PFSK-1 (cell line): ENCODE measurements around the gene GLIPR1.
A peak's percentile ranks its signal among the peaks of the same experiment; 100 is the strongest.

Experiments
- FOXP2 ChIP-seq: optimal IDR thresholded peaks from 2 replicates; pipeline ENCODE3; 2011; ENCODE audit warnings: borderline replicate concordance, control low read depth, inconsistent platforms; ENCODE audit not compliant: insufficient read depth; ENCODE audit errors: extremely low read length, extremely low read depth
- POLR2AphosphoS5 ChIP-seq: IDR thresholded peaks from 2 replicates; pipeline ENCODE4 v1.6.1; 2012; ENCODE audit warnings: low read depth, mild to moderate bottlenecking, control low read depth, low read length, moderate library complexity
- SIN3A ChIP-seq: IDR thresholded peaks from 2 replicates; pipeline ENCODE4 v1.6.1; 2012; ENCODE audit warnings: mild to moderate bottlenecking, low read length, moderate library complexity, borderline replicate concordance; ENCODE audit not compliant: insufficient read depth
- TAF1 ChIP-seq: IDR thresholded peaks from 2 replicates; pipeline ENCODE4 v1.6.1; 2012; ENCODE audit warnings: low read length, control low read depth, borderline replicate concordance; ENCODE audit not compliant: insufficient read depth
- TF ChIP-seq, protein P1 (sequence below), 2 experiments: IDR thresholded peaks; 2 replicates each; pipeline versions ENCODE4 v1.6.1 to v1.8.0; 2011 to 2012; ENCODE audit warnings: low read depth in 2 of 2, low read length in 2 of 2, control low read depth in 1 of 2, inconsistent platforms in 1 of 2, mild to moderate bottlenecking in 1 of 2, moderate library complexity in 1 of 2; ENCODE audit not compliant: insufficient read depth in 1 of 2

The GLIPR1 gene

DNA sequence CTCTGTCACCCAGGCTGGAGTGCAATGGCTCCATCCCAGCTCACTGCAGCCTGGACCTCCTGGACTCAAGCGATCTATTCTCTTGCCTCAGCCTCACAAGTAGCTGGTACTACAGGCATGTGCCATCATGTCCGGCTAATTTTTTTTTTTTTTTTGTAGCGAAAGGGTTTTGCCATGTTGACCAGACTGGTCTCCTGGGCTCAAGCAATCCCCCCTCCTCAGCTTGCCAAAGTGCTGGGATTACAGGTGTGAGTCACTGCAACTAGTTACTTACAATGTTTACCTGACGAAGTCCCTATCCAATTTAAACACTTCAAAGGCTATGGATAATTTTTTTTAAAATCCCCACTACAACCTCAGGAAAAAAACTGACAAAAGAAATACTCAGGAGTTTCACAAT lies 29.1 kb downstream of the GLIPR1 start:
- TF ChIP-seq FOXP2 (no peak), POLR2AphosphoS5 (no peak), SIN3A (no peak), TAF1 (no peak)
- TF ChIP-seq, protein P1, sequence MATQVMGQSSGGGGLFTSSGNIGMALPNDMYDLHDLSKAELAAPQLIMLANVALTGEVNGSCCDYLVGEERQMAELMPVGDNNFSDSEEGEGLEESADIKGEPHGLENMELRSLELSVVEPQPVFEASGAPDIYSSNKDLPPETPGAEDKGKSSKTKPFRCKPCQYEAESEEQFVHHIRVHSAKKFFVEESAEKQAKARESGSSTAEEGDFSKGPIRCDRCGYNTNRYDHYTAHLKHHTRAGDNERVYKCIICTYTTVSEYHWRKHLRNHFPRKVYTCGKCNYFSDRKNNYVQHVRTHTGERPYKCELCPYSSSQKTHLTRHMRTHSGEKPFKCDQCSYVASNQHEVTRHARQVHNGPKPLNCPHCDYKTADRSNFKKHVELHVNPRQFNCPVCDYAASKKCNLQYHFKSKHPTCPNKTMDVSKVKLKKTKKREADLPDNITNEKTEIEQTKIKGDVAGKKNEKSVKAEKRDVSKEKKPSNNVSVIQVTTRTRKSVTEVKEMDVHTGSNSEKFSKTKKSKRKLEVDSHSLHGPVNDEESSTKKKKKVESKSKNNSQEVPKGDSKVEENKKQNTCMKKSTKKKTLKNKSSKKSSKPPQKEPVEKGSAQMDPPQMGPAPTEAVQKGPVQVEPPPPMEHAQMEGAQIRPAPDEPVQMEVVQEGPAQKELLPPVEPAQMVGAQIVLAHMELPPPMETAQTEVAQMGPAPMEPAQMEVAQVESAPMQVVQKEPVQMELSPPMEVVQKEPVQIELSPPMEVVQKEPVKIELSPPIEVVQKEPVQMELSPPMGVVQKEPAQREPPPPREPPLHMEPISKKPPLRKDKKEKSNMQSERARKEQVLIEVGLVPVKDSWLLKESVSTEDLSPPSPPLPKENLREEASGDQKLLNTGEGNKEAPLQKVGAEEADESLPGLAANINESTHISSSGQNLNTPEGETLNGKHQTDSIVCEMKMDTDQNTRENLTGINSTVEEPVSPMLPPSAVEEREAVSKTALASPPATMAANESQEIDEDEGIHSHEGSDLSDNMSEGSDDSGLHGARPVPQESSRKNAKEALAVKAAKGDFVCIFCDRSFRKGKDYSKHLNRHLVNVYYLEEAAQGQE (IDR thresholded peaks at IDR 0.05; ENCODE audit: insufficient read depth in 1 of 2, low read depth in 2 of 2, low read length in 2 of 2) = no peak

DNA sequence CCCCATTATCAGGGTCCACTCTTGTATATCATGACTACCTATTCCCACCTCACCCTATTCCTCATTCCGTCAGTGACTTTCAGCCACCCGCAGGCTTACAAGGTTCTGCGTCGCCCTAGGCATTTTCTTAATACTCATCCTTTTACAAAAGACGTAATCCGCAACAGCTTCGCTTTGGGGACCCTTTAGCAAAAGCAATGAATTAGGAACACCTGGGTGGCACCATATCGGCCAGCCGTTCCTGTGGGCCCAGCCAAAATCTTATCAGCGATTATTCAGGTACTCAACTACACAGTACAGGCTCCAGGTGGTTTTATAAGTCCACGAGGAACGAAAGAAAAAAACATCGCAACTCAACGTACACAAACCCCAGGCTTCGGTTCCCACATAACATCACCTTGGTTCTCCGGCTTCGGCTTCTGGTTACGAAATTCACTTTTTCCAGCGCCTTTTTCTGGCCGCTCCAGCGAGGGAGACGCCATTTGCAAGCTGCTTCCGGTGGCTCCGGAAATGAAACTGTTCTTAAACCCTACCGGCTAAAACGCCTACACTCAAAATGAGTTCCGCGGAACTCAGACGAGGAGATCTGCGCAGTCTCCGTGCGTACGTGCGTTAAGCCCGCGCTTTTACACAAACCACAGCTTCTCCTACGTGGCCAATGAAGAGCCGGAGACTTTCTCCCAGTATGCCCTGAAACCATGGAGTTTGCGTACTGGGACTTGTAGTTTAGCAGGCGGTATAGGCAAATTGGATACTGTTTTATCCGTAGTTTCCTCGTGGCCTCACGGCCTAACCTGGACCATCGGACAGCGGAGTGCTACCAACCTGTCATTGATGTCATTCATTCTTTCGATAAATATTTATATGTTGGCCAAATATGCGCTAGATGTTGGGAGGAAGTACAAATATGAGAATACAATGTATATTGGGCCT lies 30.8 kb downstream of the GLIPR1 start, which contains the start of gene KRR1:
KRR1 (minus strand) TSS at position 494 of the 933 bp plus-strand sequence; CDS start at position 482, 12 bp downstream.
- TF ChIP-seq SIN3A (peak; percentile 76; the same call in 1 of the 2 replicates), TAF1 (peak; percentile 100), FOXP2 (no peak), POLR2AphosphoS5 (peak; percentile 91)
- TF ChIP-seq, protein P1 (IDR thresholded peaks at IDR 0.05; ENCODE audit: insufficient read depth in 1 of 2, low read depth in 2 of 2, low read length in 2 of 2) = peak in 1 of 2 experiments; percentile 74; a peak in 2 of 4 replicates

DNA sequence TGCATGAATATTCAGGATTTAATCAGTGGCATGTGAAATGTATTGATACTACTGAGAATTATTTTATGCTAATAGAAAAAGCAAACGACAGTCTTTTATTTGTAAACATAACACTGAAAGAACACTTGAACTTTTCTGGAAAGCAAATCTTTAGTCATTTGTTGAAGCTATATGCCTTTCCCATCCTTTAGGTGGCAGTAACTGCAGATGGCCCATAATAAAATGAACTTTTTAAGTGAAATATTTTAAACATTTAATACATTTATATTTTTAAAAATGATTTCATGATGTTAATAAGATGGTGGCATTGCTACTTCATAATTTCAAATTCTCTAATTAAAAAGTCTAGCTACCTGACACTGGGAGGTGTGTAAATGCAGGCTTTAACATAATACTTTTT lies 44.7 kb downstream of the GLIPR1 start:
- TF ChIP-seq, protein P1 (IDR thresholded peaks at IDR 0.05; ENCODE audit: insufficient read depth in 1 of 2, low read depth in 2 of 2, low read length in 2 of 2) = no peak
- no peak for TF ChIP-seq TAF1
- TF ChIP-seq SIN3A = no peak
- no peak for TF ChIP-seq POLR2AphosphoS5
- no peak for TF ChIP-seq FOXP2

DNA sequence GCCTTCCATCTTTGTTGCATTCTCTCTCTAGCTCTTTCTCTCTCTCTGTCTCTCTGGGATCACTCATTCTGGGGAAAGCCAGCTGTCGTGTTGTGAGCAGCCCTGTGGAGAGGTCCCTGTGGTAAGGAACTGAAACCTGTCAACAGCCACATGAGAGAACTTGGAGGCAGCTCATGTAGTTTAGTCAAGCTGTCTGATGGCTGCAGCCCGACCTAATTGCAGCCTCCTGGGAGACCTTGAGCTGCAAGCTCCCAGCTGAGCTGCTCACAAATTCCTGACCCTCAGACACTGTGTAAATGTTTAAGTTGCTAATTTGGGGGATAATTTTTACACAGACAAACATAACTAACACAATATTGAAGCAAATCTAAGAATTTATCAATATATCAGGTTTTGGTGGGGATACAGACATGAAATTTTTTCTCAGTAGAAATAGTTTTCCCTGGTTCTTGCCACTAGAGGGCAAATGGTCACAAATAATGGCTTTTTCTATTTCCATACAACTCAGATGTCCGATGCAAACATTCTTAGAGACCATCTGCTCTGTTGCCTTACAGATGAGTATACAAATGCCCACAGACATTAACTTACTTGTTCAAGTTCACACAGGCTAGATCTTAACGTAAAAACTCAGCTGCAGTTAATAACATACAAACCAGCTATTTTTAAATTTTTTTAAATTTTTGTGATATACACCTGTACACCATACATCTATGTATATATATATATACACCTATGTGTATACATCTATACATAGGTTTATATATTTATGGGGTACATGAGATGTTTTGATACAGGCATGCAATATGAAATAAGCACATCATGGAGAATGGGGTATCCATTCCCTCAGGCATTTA lies 46.3 kb downstream of the GLIPR1 start:
- no peak for TF ChIP-seq FOXP2
- TF ChIP-seq, protein P1 (IDR thresholded peaks at IDR 0.05; ENCODE audit: insufficient read depth in 1 of 2, low read depth in 2 of 2, low read length in 2 of 2) = no peak
- no peak for TF ChIP-seq SIN3A
- no peak for TF ChIP-seq TAF1
- no peak for TF ChIP-seq POLR2AphosphoS5
